Medulla oblongata (tissue), 1 donor: ENCODE data around the gene GANC.
A peak's percentile ranks its signal among the peaks of the same experiment; 100 is the strongest.

Experiments used
- DNase-seq: peaks from one replicate; pipeline ENCODE4 v3.0.0-alpha.2; 2015; ENCODE audit errors: extremely low spot score

The GANC gene

GRCh38 chr15:42375941-42376340 is 102.9 kb downstream of the GANC start:
- DNase-seq, result no peak

- DNase-seq, result no peak
Measured at GRCh38 chr15:42378011-42378410, 105.0 kb downstream of the GANC start.

GRCh38 chr15:42384597-42384996 is 111.6 kb downstream of the GANC start:
- DNase-seq, result no peak

- DNase-seq, result peak; percentile 34
Measured at GRCh38 chr15:42385206-42385979, 112.4 kb downstream of the GANC start.

GRCh38 chr15:42385980-42386700 is 113.1 kb downstream of the GANC start:
- no peak for DNase-seq

GRCh38 chr15:42387603-42388002 is 114.6 kb downstream of the GANC start:
- DNase-seq, result no peak

GRCh38 chr15:42392309-42393024 is 119.5 kb downstream of the GANC start:
- no peak for DNase-seq

GRCh38 chr15:42394106-42394505 is 121.1 kb downstream of the GANC start:
- no peak for DNase-seq

- peak; percentile 37 for DNase-seq
Measured at GRCh38 chr15:42395838-42396237, 122.8 kb downstream of the GANC start.

- no peak for DNase-seq
Measured at GRCh38 chr15:42401544-42402454, 128.8 kb downstream of the GANC start.

- no peak for DNase-seq
Measured at GRCh38 chr15:42402455-42403205, 129.6 kb downstream of the GANC start.

GRCh38 chr15:42403389-42403788 is 130.4 kb downstream of the GANC start:
- no peak for DNase-seq

- DNase-seq, result peak; percentile 97
Measured at GRCh38 chr15:42404461-42405235, 131.6 kb downstream of the GANC start.

GRCh38 chr15:42405863-42406482 is 133.0 kb downstream of the GANC start:
- DNase-seq, result peak; percentile 47
